Measurements from ENCODE around the gene CYP4A22. TPM values are rescaled to one million over a fixed set of nuclear protein-coding genes. Genes with fewer than 3 reads are reported as not detected.
A peak's percentile ranks its signal among the peaks of the same experiment; 100 is the strongest.
"Not testable (repeated sequence)": the region's sequence is repeated elsewhere in the genome, so short reads cannot be mapped to it uniquely, and the experiment has no call there.

Gene CYP4A22
- total RNA-seq, 1 experiment from 2014 or later: not detected

DNA sequence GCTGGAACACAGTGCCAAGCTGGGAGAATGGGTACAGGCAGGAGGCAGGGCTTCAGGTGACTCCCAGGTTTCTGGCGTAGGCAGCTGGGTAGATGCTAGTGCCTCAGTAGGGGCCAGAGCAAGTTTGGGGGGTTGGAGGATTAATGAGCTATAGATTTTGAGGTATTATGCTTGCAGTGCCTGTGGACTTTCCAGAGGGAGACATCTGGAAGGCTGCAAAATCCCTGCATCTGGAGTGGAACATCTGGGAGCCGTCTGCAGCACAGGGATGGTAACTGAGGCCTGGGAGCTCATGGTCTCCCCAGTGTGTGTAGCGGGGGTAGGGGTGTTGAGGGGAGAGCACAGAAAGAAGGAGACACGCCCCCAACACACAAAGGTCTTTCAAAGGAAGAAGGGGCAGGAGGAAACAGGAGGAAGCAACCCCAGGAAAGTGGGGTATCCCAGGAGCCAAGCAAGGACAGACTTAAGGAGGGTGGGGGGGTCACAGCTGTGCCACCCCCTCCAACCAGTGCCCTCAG, 54.8 kb downstream of the CYP4A22 start:
- Histone ChIP-seq H3K9me3 (ENCODE audit: control insufficient read depth, insufficient read depth, low read depth, low read length) (no peaks in the 10 kb centered on the region), H3K4me1 (ENCODE audit: control insufficient read depth, insufficient read depth, low read length) (no peaks in the 10 kb centered on the region), H3K4me3 (ENCODE audit: low read depth in 2 of 2, low read length in 2 of 2) (no peak overlapping the region), H3K27ac (ENCODE audit: low read length) (no peak overlapping the region), H3K27me3 (ENCODE audit: control insufficient read depth, insufficient read depth, low read length) (no peaks in the 10 kb centered on the region), H3K36me3 (ENCODE audit: control insufficient read depth, insufficient read depth, low read length) (no peaks in the 10 kb centered on the region)
- ChIA-PET CTCF (interaction anchor here (1.6 to 2.0 kb wide), 2 partner anchors 13 to 122 kb away, joined by 4 to 14 read pairs; partner anchors contain the start of gene STIL), POLR2A (no interaction called here)
- DNase-seq (ENCODE audit: low read depth, low spot score): no peak
- TF ChIP-seq CTCF (IDR thresholded peaks at IDR 0.05) (no peak), SIN3A (IDR thresholded peaks at IDR 0.05; ENCODE audit: borderline replicate concordance, insufficient read depth, low read depth, low read length) (no peak), POLR2AphosphoS5 (IDR thresholded peaks at IDR 0.05; ENCODE audit: low read depth, low read length) (no peak), TCF7L2 (IDR thresholded peaks at IDR 0.05; ENCODE audit: low read depth, low read length) (no peak)
- TF ChIP-seq, protein P1, sequence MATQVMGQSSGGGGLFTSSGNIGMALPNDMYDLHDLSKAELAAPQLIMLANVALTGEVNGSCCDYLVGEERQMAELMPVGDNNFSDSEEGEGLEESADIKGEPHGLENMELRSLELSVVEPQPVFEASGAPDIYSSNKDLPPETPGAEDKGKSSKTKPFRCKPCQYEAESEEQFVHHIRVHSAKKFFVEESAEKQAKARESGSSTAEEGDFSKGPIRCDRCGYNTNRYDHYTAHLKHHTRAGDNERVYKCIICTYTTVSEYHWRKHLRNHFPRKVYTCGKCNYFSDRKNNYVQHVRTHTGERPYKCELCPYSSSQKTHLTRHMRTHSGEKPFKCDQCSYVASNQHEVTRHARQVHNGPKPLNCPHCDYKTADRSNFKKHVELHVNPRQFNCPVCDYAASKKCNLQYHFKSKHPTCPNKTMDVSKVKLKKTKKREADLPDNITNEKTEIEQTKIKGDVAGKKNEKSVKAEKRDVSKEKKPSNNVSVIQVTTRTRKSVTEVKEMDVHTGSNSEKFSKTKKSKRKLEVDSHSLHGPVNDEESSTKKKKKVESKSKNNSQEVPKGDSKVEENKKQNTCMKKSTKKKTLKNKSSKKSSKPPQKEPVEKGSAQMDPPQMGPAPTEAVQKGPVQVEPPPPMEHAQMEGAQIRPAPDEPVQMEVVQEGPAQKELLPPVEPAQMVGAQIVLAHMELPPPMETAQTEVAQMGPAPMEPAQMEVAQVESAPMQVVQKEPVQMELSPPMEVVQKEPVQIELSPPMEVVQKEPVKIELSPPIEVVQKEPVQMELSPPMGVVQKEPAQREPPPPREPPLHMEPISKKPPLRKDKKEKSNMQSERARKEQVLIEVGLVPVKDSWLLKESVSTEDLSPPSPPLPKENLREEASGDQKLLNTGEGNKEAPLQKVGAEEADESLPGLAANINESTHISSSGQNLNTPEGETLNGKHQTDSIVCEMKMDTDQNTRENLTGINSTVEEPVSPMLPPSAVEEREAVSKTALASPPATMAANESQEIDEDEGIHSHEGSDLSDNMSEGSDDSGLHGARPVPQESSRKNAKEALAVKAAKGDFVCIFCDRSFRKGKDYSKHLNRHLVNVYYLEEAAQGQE (IDR thresholded peaks at IDR 0.05; ENCODE audit: insufficient read depth in 1 of 2, low read depth in 2 of 2, low read length in 1 of 2): no peak
- intact Hi-C loops (cut with micrococcal nuclease; ENCODE audit: unreplicated experiment) (no loop called here), in situ Hi-C loops (cut with HindIII; ENCODE audit: low pct_unique_long_range_greater_than_20kb, low sequenced_read_pairs) (no loop called here)
- BruUV-seq (replicated peaks): no TSS peak
- no peak for ATAC-seq

- ATAC-seq (peak; percentile 79), DNase-seq (ENCODE audit: low read depth, low spot score) (peak; percentile 53)
- Histone ChIP-seq H3K27ac (ENCODE audit: low read length) (no peak overlapping the region), H3K4me3 (ENCODE audit: low read depth in 2 of 2, low read length in 2 of 2) (no peak overlapping the region), H3K27me3 (ENCODE audit: control insufficient read depth, insufficient read depth, low read length) (no peaks in the 10 kb centered on the region), H3K36me3 (ENCODE audit: control insufficient read depth, insufficient read depth, low read length) (no peaks in the 10 kb centered on the region), H3K4me1 (ENCODE audit: control insufficient read depth, insufficient read depth, low read length) (no peaks in the 10 kb centered on the region), H3K9me3 (ENCODE audit: control insufficient read depth, insufficient read depth, low read depth, low read length) (no peaks in the 10 kb centered on the region)
- ChIA-PET CTCF (interaction anchor here (0.6 to 2.0 kb wide), 7 partner anchors 10 to 172 kb away, joined by 3 to 24 read pairs (median 5); partner anchors contain the start of gene STIL), POLR2A (no interaction called here)
- in situ Hi-C loops (cut with HindIII; ENCODE audit: low pct_unique_long_range_greater_than_20kb, low sequenced_read_pairs) (no loop called here), intact Hi-C loops (cut with micrococcal nuclease; ENCODE audit: unreplicated experiment) (loop anchor here (1.0 kb wide), 1 partner anchor 71 kb away; no protein-coding TSS in a partner anchor)
- TF ChIP-seq, protein P1 (IDR thresholded peaks at IDR 0.05; ENCODE audit: insufficient read depth in 1 of 2, low read depth in 2 of 2, low read length in 1 of 2): no peak
- TF ChIP-seq CTCF (IDR thresholded peaks at IDR 0.05): peak; percentile 97
- no TSS peak for BruUV-seq (replicated peaks)
Measured at GRCh38 chr1:47192458-47193384, 55.5 kb downstream of the CYP4A22 start.

DNA sequence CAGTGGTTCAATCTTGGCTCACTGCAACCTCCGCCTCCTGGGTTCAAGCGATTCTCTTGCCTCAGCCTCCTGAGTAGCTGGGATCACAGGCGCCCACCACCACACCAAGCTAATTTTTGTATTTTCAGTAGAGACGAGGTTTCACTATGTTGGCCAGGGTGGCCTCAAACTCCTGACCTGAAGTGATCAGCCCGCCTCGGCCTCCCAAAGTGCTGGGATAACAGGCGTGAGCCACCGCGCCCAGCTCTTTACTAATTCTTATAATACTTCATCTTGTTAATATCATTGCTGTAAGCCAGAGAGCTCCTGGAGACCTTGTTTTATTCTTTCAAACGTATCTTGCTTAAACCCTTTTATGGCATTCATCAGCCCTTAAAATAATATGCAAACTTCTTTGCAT, 56.3 kb downstream of the CYP4A22 start:
- BruUV-seq (replicated peaks); H3K9me3 ChIP-seq (ENCODE audit: control insufficient read depth, insufficient read depth, low read depth, low read length); H3K27me3 ChIP-seq (ENCODE audit: control insufficient read depth, insufficient read depth, low read length); H3K4me3 ChIP-seq (ENCODE audit: low read depth in 2 of 2, low read length in 2 of 2); DNase-seq (ENCODE audit: low read depth, low spot score); POLR2A ChIA-PET; H3K36me3 ChIP-seq (ENCODE audit: control insufficient read depth, insufficient read depth, low read length); H3K4me1 ChIP-seq (ENCODE audit: control insufficient read depth, insufficient read depth, low read length); H3K27ac ChIP-seq (ENCODE audit: low read length); in situ Hi-C loops (cut with HindIII; ENCODE audit: low pct_unique_long_range_greater_than_20kb, low sequenced_read_pairs): not testable (repeated sequence)
- peak; percentile 11; the same call in 1 of the 2 replicates for ATAC-seq
- intact Hi-C loops (cut with micrococcal nuclease; ENCODE audit: unreplicated experiment): loop anchor here (1.0 kb wide), 1 partner anchor 70 kb away; no protein-coding TSS in a partner anchor
- CTCF ChIA-PET: interaction anchor here (0.6 to 2.0 kb wide), 6 partner anchors 11 to 171 kb away, joined by 3 to 24 read pairs (median 6); no protein-coding TSS in a partner anchor

All from Panc1 (cell line).